GM23248 (cell line): ENCODE measurements around the gene WDR45.

ENCODE experiments used
- EZH2 ChIP-seq: fragments of 200-600 bp; sonication (generic); IDR thresholded peaks from 2 replicates; pipeline ENCODE4 v1.6.1; 2018; ENCODE audit warnings: antibody characterized with exemption, mild to moderate bottlenecking; ENCODE audit not compliant: insufficient read depth, poor library complexity, severe bottlenecking
- EZH2phosphoT487 ChIP-seq: fragments of 200-600 bp; sonication (generic); IDR thresholded peaks from 2 replicates; pipeline ENCODE4 v1.6.1; 2018; ENCODE audit warnings: antibody characterized with exemption, moderate library complexity, mild to moderate bottlenecking, low read depth; ENCODE audit not compliant: insufficient read depth

DNA sequence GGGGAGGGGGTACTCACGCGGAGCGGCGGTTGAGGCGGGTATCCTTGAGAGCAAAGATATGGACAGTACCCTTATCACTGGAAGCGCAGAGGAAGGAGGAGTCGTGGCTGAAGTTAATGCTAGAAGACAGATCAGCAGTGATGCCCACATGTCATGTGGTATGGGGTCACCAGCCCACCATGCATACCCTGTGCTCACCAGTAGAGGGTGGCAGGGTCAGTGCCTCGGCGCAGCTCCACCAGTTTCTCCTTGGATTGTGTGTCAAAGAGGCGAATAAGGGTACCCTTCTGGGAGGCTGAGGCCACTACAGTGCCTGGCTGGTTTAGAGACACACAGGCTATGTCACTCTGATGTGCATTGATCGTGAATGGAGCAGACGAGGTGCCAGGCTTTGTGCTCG is 4.3 kb downstream of the WDR45 start:
- TF ChIP-seq EZH2 (no peak), EZH2phosphoT487 (no peak)
